Heart left ventricle (tissue), 16 donors: ENCODE results near the gene EXOC1L. TPM values are rescaled to one million over a fixed set of nuclear protein-coding genes. Genes with fewer than 3 reads are reported as not detected.

Experiments used
- ATAC-seq, 4 donors: fragments of 200-7000 bp; cut with Tn5 transposase; one replicate each; pipeline ENCODE4 v1.9.1; 2020 to 2022; ENCODE audit warnings: moderate library complexity in 4 of 4, mild to moderate bottlenecking in 3 of 4, moderate number of reproducible peaks in 1 of 4
- DNase-seq, 5 donors: peaks; one replicate each; pipeline ENCODE4 v3.0.0-alpha.2; 2020
- H3K27ac ChIP-seq, 12 donors: fragments of 200-600 bp; sonication (generic) in 4 of 12; one replicate each; pipeline versions ENCODE4 v1.5.0 to v1.8.0; 2016 to 2022; ENCODE audit warnings: mild to moderate bottlenecking in 2 of 12
- H3K27me3 ChIP-seq, 9 donors: fragments of 200-600 bp; sonication (generic) in 2 of 9; one replicate each; pipeline versions ENCODE4 v1.5.1 to v1.8.0; 2016 to 2022; ENCODE audit warnings: mild to moderate bottlenecking in 3 of 9
- H3K36me3 ChIP-seq, 9 donors: fragments of 200-600 bp; sonication (generic) in 2 of 9; one replicate each; pipeline versions ENCODE4 v1.5.0 to v1.8.0; 2018 to 2022; ENCODE audit warnings: mild to moderate bottlenecking in 2 of 9
- H3K4me1 ChIP-seq, 12 donors: fragments of 200-600 bp; sonication (generic) in 4 of 12; one replicate each; pipeline versions ENCODE4 v1.5.0 to v1.8.0; 2016 to 2022; ENCODE audit warnings: mild to moderate bottlenecking in 3 of 12
- H3K4me3 ChIP-seq, 12 donors: fragments of 200-600 bp; sonication (generic) in 4 of 12; one replicate each; pipeline versions ENCODE4 v1.5.0 to v1.8.0; 2017 to 2022; ENCODE audit warnings: mild to moderate bottlenecking in 9 of 12, moderate library complexity in 4 of 12
- H3K9me3 ChIP-seq, 12 donors: fragments of 200-600 bp; sonication (generic) in 4 of 12; one replicate each; pipeline versions ENCODE4 v1.5.0 to v1.8.0; 2016 to 2022; ENCODE audit warnings: mild to moderate bottlenecking in 1 of 12
- POLR2A ChIP-seq, 2 donors: fragments of 450-650 bp; IDR thresholded peaks; one replicate each; pipeline ENCODE4 v1.6.1; 2017; ENCODE audit warnings: antibody characterized with exemption in 2 of 2, mild to moderate bottlenecking in 2 of 2, moderate library complexity in 2 of 2
- WGBS, 4 donors: extraction: QIAGEN DNeasy Blood & Tissue Kit in 2 of 4; methylation state at CpG; one replicate each; pipeline versions ENCODE4 v1.1.5 to v1.1.7; 2013 to 2018; 5-methylcytosine and 5-hydroxymethylcytosine counted together
- intact Hi-C, 10 donors: fragments of 100-400 bp; cut with DNase I; formaldehyde crosslinking; loops; one replicate each; pipeline versions ENCODE4 v1.11.1 to v1.14.2; 2022
- polyA plus RNA-seq, 2 donors: library from polyadenylated mRNA; stranded (reverse); fragments of 200-250 nt; gene quantifications; one replicate each; pipeline ENCODE4 v1.2.3, GENCODE V29; 2013
- total RNA-seq, 9 donors: library from RNA; depleted of rRNA in 2 of 9; stranded (reverse); fragments of >200 nt in 2 of 9; fragmentation: NEBNext Ultra II Directional in 3 of 9; extraction: Animal tissue kit (Norgen Biotek cat#: 25700) in 3 of 9; gene quantifications; one replicate each; pipeline versions ENCODE4 v1.1.0 to v1.2.4, GENCODE V29; 2016 to 2023
- TF ChIP-seq, protein P1 (sequence below), 12 donors: fragments of 200-600 bp; sonication (generic) in 4 of 12; IDR thresholded peaks; one replicate each; pipeline versions ENCODE4 v1.5.0 to v1.8.0; 2018 to 2022; ENCODE audit warnings: antibody characterized with exemption in 12 of 12, mild to moderate bottlenecking in 5 of 12
- donor health status: ischemic (EF 13 %, LVEDD 7.1; RV severe dilation, severe dysfunction).
- donor health status: healthy with polysubstance abuse.
- donor health status: DM: no; HTN: yes; CAD: no.
- donor health status: DM: no; HTN: no; CAD: no.
- donor health status: ischemic (EF 25% LVEDD 6.9; RV normal size, moderate dysfunction).
- donor health status: ischemic (EF 25% LVEDD 5.7; RV mildly dilated, moderate dysfunction).
- donor health status: healthy.
- donor health status: DM: yes; HTN: yes; CAD: no.
- donor health status: ischemic (EF 35%, LVEDD 5.7; RV mildly dilated, moderate dysfunction).
- donor health status: nonischemic (EF 11% LVEDD 7.7; RV severe dilation, severe dysfunction).
- donor health status: DM: yes; HTN: yes; CAD: no.
- donor health status: PGD.
- donor health status: ischemic (EF 29% LVEDD 5.4; RV normal size, mild dysfunction).
- donor health status: nonischemic (EF 23%, LVEDD 6.1; RV moderate dilation, normal function).

The EXOC1L gene
- total and polyA plus RNA-seq, 11 donors = not detected

DNA sequence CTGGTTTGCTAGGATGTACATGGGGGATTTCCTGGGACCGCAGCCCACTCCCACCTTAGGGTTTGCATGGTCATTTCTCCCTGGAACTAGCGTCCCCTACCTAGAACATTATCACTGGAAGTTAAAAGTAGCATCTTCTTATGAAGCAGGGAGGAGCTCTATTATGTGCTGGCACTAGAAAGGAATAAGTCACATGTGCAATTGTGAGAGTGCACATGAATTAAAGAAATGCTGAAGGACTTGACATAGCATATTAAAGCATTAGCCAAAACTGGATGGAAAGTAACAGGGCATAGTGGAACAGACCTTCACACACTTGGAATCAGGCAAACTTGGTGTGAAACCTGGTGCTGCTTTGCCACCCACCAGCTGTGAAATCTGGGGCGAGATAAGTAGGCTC, 2.7 kb downstream of the EXOC1L start:
- intact Hi-C loops = no loop called here
- TF ChIP-seq POLR2A (IDR thresholded peaks at IDR 0.05) = no peak
- TF ChIP-seq, protein P1, sequence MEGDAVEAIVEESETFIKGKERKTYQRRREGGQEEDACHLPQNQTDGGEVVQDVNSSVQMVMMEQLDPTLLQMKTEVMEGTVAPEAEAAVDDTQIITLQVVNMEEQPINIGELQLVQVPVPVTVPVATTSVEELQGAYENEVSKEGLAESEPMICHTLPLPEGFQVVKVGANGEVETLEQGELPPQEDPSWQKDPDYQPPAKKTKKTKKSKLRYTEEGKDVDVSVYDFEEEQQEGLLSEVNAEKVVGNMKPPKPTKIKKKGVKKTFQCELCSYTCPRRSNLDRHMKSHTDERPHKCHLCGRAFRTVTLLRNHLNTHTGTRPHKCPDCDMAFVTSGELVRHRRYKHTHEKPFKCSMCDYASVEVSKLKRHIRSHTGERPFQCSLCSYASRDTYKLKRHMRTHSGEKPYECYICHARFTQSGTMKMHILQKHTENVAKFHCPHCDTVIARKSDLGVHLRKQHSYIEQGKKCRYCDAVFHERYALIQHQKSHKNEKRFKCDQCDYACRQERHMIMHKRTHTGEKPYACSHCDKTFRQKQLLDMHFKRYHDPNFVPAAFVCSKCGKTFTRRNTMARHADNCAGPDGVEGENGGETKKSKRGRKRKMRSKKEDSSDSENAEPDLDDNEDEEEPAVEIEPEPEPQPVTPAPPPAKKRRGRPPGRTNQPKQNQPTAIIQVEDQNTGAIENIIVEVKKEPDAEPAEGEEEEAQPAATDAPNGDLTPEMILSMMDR (IDR thresholded peaks at IDR 0.05) = no peak
- Histone ChIP-seq H3K4me1 (peaks cover 0 to 6% (median 0%) of the 10 kb centered on the region in 12 donors), H3K27me3 (peaks cover 0 to 14% (median 2%) of the 10 kb centered on the region in 9 donors), H3K36me3 (no peaks in the 10 kb centered on the region), H3K4me3 (no peak overlapping the region), H3K27ac (no peak overlapping the region), H3K9me3 (no peaks in the 10 kb centered on the region)
- WGBS, 4 donors = 66 to 72% (median 70%) methylated on average over 3 of the region's 3 CpGs
- ATAC-seq (no peak), DNase-seq (no peak)

DNA sequence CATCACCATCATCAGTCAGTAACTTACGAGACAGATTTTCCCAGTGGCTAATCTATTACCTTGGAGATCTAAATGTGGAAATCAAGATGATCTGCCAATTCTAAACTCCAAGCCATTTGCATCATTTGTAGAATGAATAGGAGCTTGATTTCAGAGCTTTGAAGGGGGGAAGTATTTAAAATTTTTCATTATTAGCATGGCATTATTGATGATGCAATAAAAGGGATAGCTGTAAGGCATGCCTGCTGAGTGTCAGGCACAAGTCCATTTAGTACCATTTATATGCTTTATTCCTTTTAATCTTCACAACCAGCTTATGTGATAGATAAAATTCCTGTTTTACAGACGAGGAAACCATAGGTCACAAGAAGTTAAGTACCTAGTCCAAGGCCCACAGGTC, 5.3 kb downstream of the EXOC1L start:
- no peak for ATAC-seq
- no peak for DNase-seq
- peaks cover 0 to 2% (median 0%) of the 10 kb centered on the region in 12 donors for H3K4me1 ChIP-seq
- H3K27me3 ChIP-seq = peaks cover 0 to 14% (median 5%) of the 10 kb centered on the region in 9 donors
- intact Hi-C loops = no loop called here
- no peak for TF ChIP-seq POLR2A (IDR thresholded peaks at IDR 0.05)
- TF ChIP-seq, protein P1 (IDR thresholded peaks at IDR 0.05) = no peak
- H3K36me3 ChIP-seq = no peaks in the 10 kb centered on the region
- no peak overlapping the region for H3K27ac ChIP-seq
- no peak overlapping the region for H3K4me3 ChIP-seq
- 48 to 54% (median 51%) methylated on average over 2 of the region's 2 CpGs for WGBS, 4 donors
- no peaks in the 10 kb centered on the region for H3K9me3 ChIP-seq

DNA sequence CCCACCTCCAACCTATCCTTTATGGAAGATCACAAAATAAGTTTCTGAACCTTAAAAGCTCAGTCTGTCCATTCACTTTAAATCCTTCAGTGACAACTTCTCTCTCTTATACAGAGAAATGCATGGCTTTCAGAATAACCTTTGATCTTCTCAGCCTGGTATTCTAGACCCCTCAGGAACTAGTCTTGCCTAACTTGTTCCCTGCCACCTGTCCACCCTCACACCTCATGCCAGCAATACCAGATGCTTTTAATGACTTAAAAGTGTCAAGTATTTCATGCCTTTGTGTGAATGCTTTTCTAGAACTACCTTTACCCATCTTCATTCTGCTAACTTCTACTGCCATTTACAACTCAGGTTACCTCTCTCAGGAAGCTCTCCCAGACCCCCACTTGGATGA, 7.4 kb downstream of the EXOC1L start:
- H3K4me1 ChIP-seq = no peaks in the 10 kb centered on the region
- no peaks in the 10 kb centered on the region for H3K9me3 ChIP-seq
- no peaks in the 10 kb centered on the region for H3K36me3 ChIP-seq
- H3K27me3 ChIP-seq = peaks cover 0 to 17% (median 0%) of the 10 kb centered on the region in 9 donors
- ATAC-seq = no peak
- TF ChIP-seq POLR2A (IDR thresholded peaks at IDR 0.05) = no peak
- TF ChIP-seq, protein P1 (IDR thresholded peaks at IDR 0.05) = no peak
- intact Hi-C loops = no loop called here
- H3K4me3 ChIP-seq = no peak overlapping the region
- DNase-seq = no peak
- H3K27ac ChIP-seq = no peak overlapping the region

GRCh38 chr4:55827582-55827981, 8.0 kb downstream of the EXOC1L start:
- Histone ChIP-seq H3K4me3 (no peak overlapping the region), H3K9me3 (no peaks in the 10 kb centered on the region), H3K27me3 (peaks cover 0 to 18% (median 0%) of the 10 kb centered on the region in 9 donors), H3K4me1 (no peaks in the 10 kb centered on the region), H3K27ac (no peak overlapping the region), H3K36me3 (no peaks in the 10 kb centered on the region)
- TF ChIP-seq, protein P1 (IDR thresholded peaks at IDR 0.05) = no peak
- TF ChIP-seq POLR2A (IDR thresholded peaks at IDR 0.05) = no peak
- 40 to 68% (median 63%) methylated on average over 2 of the region's 2 CpGs for whole genome bisulfite sequencing, 4 donors
- intact Hi-C loops = no loop called here
- DNase-seq (no peak), ATAC-seq (no peak)
